ENCODE measurements around the gene MFN1.
"Not testable (repeated sequence)": the region's sequence is repeated elsewhere in the genome, so short reads cannot be mapped to it uniquely, and the experiment has no call there.

MFN1 gene

DNA sequence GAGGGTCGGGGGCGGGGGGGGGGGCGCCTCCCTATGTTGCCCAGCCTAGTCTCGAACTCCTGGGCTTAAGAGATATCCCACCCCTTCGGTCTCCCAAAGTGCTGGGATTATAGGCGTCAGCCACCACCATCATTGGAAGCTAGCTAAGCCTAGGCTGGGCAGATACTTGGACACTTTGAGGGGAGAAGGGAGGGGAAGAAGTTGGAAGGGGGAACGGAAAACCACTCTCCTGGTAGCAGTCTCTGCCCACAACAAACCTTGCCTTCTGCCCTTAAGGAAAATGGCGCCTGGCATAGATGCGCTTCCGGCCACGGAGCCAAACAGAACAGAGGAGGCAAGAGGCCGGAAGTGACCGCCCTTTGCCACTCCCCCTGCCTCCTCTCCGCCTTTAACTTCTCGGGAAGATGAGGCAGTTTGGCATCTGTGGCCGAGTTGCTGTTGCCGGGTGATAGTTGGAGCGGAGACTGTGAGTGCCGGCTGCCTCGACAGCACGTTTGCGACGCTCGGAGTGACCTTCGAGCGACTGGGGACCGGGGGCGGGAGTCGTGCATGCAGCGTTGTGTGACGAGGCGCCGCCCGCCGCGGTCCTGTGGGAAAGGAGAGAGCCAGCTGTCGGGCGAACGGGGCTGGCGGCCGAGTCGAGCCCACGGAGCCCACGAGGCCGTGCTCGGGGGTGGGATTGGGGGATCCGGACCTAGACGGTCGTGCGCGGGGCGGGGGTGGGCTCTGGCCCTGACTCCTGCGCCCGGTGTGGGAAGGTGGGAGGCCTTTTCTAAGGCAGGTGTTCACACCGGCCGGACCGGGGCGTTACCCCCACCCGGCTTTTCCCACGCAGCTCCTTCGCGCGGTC, at the start of gene MFN1:
TSS of gene MFN1 (plus strand) at position 365 of the 850 bp plus-strand sequence. CDS start 1,143 bp downstream, outside the sequence.
- DNase-seq, result peak; percentile 81 to 89

DNA sequence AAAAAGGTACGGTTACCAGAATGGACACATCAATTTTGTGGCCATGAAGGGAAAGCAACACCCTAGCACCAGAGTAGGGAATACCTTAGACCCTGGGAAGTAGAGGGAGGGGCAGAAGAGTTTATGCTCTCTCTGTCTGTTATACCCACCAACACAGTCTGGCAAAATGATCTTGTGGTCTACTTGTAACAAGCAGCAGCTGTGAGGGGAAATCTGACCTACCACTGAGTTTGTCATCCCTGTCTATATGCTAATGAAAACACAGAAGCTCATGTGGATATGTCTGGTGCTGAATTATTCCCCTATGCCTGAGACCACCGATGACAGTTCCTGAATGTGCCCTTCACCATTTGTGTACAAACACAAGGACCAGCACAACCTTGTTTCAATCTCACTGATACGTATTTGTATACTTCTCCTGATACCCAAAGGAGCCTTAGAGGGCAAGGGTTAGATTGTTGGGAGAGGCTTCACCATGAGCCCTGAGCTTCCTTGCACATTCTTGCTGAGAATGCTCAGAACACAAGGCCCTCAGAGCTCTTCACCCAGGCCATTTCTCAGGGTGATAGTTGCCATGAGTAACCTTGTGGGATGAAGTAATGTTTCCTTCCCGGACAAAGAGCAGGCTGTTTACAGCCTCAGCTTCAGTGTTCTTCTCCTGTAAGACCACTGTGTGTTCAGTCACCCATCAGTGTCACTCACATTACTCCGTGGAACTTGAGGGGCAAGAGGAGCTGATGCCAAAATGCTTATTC, 49.4 kb upstream of the MFN1 start:
- no peak for DNase-seq

DNA sequence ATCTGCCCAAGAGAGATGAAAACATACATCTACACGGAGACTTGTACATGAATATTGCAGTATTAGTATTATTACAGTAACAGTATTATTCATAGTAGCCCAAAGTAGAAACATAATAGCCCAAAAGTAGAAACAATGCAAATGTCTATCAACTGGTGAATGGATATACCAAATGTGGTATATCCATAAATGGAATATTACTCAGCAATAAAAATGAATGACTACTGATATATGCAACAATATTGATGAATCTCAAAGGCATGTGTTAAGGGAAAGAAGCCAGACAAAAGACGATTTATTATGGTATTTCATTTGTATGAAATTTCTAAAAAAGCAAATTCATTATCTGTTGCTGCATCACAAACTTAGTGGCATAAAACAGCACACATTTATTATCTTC, 48.2 kb upstream of the MFN1 start:
- DNase-seq, result no peak

DNA sequence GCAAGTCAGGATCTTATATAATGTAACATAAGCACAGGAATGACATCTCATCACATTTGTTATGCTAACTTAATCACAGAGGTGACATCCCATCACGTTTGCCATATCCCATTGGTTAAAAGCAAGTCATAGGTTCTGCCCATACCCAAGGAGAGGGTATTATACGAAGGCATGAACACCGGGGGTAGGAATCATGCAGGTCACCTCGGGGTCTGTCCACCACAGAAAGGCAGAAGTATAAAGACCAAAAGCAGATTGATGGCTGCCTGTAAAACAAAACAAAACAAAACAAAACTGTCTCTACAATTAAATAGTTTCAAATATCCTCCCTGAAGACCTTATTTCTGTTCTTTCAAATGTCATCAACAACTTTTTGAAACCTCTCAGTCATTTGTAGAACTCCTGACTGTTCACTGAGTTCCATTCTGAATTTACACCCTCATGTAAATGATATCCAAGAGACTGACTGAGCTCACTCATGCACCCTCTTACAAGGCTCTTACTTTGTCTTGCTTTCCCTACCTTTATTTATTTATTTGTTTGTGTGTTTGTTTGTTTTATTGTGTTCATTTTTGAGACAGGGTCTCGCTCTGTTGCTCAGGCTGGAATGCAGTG, 47.4 kb upstream of the MFN1 start:
- DNase-seq, result no peak

DNA sequence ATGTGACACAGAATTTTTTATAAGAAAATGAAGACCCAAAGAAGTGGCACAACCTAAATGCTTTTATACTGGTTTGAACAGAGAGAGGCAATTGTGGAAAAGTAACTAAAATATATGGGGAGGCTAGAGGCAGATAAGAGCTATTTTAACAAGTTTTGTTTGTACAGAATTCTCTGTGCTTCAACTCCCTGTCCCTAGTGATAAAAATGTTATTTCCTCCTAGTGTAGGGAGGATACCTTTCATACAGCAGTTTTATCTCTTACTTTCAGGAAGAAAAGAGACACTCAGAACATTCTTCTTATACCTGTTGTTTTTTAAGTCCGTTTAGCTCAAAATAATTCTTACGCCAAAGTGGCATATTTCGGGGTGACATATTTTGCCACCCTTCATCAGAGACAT, 45.9 kb upstream of the MFN1 start:
- DNase-seq, result no peak

DNA sequence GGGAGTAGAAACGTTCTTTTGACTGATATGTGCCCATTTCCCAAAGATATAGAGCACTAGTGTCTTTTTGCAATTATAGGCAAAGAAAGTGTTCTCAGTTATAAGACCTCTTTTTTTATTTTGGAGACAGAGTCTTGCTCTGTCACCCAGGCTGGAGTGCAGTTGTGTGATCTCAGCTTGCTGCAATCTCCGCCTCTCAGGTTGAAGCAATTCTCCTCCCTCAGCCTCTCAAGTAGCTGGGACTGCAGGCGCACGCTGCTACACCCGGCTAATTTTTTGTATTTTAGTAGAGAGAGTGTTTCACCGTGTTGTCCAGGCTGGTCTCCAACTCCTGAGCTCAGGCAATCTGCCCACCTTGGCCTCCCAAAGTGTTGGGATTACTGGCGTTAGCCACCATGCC, 45.4 kb upstream of the MFN1 start:
- no peak for DNase-seq

DNA sequence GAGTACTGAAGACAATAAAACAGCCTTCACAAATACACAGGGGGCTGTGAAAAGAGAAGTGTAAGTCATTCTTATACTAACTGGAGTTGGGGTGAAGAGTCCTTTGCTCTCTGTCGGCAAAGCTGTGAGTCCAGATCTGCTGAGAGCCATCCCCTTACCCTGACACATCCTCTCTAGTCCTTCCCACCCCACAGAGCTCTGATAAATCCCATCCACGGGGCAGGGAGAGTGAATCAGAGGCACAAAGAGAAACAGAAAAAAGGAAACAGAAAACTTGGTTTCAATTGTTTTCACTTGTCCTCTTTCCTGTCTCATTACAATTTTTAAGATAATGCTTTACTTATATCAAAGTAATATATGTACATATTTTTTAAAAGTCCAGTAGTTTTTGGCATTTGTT, 42.9 kb upstream of the MFN1 start:
- DNase-seq, result no peak

DNA sequence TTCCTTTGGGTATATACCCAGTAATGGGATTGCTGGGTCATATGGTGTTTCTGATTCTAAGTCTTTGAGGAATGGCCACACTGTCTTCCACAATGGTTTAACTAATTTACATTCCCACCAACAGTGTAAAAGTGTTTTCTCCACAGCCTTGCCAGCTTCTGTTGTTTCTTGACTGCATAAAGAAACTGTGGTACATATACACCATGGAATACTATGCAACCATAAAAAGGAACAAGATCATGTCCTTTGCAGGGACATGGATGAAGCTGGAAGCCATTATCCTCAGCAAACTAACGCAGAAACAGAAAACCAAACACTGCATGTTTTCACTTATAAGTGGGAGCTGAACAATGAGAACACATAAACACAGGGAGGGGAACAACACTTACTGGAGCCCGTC, 40.1 kb upstream of the MFN1 start:
- not testable (repeated sequence) for DNase-seq

DNA sequence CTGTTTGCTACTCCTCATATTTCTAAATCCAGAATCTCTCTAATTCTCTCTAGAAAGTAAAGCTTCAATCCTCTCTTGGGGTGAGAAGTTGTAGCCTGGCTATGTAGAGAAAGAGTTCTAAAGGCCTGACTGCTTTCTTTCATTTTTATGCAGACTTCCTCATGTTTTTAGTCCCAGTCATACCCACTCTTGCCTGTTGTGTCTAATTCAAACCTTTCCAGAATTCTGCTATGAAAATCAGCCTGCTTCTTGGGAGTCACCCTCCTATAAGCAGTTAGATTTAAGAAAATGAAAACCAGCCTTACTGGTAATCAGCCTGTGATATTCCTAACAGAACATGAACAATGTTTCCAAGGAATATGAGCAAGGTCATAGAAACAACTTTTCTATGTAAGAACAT, 39.5 kb upstream of the MFN1 start:
- no peak for DNase-seq

DNA sequence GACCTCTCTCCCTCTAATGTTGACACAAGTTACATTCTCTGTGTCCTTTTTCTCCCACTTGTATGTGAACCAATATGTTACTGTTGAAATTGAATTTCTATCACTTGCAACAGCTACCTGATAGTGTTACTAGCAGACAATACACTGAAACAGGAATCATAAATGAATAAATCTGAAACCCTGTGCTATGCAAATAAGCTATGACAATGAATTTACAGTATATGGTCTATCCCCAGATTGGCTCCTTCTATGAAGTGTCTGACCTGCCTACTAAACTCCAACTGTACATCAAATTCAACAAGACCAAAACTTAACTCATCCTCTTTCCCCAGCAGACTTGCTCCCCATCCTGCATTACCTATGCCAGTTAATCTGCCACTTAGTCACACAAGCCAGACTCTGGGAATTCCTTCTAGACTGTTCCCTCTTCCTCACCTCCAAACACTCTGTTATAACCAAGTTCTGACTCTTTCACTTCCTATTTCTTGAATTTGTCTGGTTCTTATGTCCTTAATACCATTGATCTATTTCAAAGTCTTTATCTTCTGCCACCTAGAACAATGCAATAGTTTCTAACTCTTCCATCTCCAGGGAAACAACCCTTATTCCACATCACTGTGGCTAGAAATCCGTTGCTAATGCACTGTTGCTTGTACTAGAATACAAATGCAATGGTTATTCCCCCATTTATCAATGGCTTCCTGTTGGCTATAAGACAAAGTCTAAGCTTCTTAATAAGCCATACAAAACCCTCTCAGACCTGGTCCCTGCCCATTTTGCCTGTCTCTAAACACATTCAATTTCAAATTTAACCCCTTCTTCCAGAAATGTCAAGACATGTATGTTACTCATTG, 38.1 kb upstream of the MFN1 start:
- DNase-seq, result no peak

DNA sequence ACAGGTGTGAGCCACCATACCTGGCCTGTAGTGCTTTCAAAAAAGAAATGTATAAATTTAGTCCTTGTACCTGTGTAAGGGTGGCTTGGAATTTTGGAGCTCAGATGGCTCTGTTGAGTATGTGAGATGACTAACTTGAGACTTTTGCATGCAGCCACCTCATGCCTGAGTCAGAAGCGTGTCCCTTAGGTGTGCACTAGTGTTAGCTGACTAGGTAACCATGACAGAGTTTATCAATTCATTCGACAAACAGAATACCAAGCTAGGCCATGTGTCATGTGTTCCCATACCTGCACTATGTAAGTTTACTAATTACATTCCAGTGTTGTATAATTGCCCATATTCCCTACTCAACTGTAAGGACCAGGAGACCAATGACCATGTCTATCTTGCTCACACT, 28.6 kb upstream of the MFN1 start:
- no peak for DNase-seq

DNA sequence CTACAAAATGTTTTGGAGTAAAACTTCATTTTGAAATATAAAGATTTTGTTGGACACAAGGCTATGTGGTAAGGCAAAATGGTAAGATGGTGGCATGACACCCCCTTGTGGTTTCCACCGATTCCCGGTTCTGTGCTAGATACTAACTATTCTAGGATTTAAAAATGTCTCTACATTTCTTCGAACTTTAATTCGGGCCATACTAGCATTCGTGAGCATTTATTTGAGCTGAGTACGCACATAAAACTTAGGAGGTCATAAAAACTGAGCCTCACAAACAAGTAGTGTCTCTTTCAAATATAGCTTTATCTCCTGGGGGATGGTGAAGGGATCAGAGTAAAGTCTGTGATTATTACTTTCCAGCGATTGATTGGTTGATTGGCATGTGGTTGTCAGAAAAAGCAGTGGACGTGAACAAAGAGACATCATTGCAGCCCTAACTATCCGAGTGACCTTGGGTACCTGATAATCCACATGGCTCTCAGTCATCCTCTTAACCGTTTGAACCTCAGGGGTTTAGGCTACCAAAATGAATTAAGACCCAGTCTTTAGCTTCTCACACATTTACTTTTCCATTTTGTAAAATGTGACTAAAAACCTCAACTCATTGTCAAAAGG, 25.7 kb upstream of the MFN1 start:
- no peak for DNase-seq

DNA sequence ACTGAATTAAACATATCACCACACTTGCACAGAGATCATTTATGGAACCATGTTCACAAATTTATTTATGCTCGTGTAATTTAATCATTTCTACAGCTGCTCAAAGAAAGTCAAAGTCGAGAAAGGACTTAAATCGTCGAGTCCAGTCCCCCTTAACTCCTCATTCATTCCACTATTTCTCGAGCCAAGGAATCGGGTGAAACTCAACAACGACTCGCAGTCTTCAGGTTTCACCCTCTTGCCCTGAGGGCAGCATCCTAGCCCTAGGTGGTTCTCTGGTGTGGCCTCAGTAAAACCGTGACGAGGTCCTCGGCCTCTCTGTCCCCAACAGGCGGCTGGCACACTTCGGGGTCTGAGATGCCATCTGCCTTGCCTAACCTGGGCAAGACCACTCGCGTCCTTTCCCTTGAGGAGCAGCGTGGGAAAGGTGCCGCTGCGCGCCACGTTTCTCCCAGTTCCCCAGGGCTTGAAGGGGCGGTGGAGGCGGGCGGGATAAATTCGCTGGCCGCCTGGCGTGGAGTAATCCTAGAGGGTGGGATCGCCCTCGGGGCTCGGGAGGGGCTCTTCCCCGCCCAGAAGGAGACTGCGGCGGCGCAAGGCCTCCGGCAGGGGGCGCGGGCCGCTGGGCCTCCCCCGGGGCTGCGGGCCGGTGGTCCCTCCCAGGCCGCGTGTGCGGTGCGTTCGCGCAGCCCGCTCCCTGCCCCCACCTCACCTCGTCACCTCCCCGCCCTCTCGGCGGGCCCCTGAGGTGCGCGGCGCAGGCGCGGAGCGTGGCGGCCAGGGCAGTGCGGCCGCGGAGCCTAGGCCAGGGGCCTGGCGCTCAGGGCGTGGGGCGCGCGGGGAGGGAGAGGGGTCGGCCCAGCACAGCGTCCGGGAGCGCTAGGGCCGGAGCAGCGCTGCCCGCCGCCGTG, 25.0 kb upstream of the MFN1 start, which contains the start of gene ZNF639:
TSS of gene ZNF639 (plus strand) at position 746 of the 911 bp plus-strand sequence. CDS start 5,263 bp downstream, outside the sequence.
- peak; percentile 80 to 81 for DNase-seq

DNA sequence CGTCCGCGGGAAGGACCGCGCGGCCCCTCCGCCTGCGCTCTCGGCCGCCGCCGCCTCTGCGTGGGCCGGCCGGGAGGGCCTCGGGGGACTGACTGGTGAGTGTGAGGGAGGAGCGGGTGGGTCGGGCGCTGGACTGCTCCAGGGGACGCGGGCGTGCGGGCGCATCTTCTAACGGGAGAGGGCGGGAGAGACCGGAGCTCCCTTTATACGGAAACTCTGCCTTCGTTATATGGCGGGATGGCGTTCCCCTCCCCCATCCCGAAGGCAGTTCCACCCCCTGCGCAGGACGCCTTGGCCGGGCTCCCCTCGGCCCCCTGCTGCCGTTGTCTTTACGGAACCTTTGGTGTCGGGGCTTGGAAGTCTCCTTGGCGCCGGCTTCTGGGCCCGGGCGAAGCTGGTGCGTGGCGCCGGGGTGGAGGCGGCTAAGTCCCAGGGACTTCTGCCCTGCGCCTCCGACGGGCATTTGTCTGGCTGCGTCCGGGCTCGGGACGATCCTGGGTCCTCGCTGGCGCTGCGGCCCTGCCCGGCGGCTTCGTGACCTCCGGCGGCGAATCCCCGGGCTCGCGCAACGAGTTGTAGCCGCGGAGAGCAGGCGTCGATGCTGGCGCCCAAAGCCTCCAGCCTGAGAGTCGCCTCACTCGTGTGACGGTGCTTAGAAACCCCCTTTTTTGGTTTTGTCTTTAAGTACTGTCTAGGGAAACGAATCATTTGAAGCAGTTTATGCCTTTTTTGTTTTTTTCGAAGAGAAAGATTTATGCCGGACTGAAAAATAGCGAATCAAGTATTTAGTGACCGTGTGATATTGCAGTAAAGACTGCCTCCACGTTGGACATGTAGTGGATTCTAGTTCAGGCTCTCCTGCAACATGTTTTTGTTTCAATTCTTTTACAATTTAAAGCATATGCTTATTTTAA, 24.1 kb upstream of the MFN1 start:
- DNase-seq, result peak; percentile 51 to 56

DNA sequence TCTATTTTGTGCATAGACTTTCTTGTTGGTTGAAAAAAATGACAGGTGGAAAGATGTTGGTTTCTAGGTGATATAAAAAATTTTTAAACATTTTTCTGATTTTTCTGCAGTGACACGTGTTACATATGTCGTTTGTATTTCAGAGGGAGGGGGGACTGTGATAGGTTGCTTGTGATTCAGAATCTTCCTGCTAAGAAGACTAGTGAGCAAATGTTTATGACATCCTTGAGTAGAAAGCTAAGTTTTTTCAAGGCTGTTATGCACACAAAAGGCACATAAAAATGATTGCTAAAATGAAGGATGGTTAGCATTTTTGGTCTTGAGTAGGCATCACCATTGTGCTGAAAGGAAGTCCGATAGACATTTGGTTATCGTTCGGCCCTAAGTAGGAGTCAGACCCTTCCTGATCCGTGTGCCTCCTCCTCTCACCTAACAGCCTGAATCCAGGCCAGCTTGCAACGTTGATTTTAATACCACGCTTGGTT, 23.2 kb upstream of the MFN1 start:
- no peak for DNase-seq

DNA sequence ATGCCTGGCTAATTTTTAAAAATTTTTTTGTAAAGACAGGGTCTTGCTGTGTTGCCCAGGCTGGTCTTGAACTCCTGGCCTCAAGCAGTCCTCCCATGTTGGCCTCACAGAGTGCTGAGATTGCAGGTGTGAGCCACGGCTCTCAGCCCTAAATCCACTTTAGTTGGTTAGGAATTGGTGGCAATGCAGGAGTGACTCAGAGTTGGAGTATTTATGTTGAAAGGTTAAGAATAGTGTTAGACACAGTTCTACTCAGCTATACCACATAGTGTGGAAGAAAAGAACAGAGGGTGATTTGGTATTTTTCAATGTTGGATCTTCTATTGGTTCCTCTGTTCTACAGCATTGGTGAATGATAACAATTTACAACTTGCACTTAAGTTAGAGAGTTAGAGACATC, 17.1 kb upstream of the MFN1 start:
- DNase-seq, result no peak

DNA sequence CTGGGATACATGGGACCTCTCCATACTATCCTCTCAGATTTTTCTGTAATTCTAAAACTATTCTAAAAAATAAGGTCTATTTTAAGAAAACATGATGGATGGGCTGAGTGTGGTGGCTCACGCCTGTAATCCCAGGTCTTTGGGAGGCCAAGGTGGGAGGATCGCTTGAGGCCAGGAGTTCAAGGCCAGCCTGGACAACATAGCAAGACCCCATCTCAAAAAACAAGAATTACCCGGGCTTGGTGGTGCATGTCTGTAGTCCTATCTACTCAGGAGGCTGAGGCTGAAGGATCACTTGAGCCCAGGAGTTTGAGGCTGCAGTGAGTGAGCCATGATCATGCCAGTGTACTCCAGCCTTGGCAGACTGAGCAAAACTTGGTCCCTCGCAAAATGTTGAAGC, 15.3 kb upstream of the MFN1 start:
- no peak for DNase-seq

DNA sequence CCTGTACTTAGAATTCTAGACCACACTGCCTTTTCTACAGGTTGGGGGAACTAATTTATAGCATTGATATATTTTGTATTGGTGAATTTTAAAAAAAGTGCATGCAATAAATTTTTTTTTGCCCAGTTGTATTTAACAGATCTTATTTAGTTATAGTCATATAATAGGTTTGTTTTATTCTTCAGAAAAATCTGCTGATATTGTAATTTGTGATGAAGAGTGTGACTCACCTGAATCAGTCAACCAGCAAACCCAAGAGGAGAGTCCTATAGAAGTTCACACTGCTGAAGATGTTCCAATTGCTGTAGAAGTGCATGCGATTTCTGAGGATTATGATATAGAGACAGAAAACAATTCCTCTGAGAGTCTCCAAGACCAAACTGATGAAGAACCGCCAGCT, 14.4 kb upstream of the MFN1 start:
- no peak for DNase-seq

DNA sequence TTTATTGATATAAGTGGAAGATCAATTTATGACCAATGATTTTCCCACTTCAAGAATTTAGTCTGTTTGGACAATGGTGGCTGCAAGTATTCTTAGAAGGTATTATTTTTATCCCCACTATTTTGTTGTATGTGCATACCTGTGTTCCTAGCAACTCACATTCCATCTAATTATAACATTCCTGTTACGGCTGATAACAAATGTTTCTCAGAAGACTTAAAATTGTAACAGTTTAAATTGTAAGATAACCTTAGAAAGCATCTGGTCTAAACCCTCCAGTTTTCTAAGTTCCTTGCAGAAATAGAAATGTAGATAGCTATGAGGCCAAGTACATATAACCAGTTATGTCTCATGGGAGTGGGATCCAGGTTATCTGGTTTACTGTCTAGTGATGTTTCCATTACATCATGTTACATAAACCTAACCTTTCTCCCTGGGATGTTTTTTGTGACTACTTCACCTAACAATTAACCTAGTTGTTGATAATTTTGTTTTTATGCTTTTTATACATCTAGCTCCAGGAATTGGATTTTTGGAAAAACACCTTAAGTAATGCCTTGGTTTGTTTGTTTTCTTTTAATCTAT, 11.1 kb upstream of the MFN1 start:
- DNase-seq, result no peak
